ENCODE measurements around the gene ZFAND2A.
A peak's percentile ranks its signal among the peaks of the same experiment; 100 is the strongest.
"Not testable (repeated sequence)": the region's sequence is repeated elsewhere in the genome, so short reads cannot be mapped to it uniquely, and the experiment has no call there.

The ZFAND2A gene

GRCh38 chr7:1159891-1160669 is at the start of gene ZFAND2A:
ZFAND2A (minus strand) TSS chr7:1160196; CDS start chr7:1158212, 1,984 bp downstream.
- peak; percentile 100 for DNase-seq

- no peak for DNase-seq
Measured at GRCh38 chr7:1209097-1209496, 49.1 kb upstream of the ZFAND2A start.

- not testable (repeated sequence) for DNase-seq
Measured at GRCh38 chr7:1205742-1206141, 45.7 kb upstream of the ZFAND2A start.

- no peak for DNase-seq
Measured at GRCh38 chr7:1204460-1205140, 44.6 kb upstream of the ZFAND2A start.

GRCh38 chr7:1202914-1203313 is 42.9 kb upstream of the ZFAND2A start:
- not testable (repeated sequence) for DNase-seq

- no peak for DNase-seq
Measured at GRCh38 chr7:1201916-1202315, 41.9 kb upstream of the ZFAND2A start.

GRCh38 chr7:1200045-1200444 is 40.0 kb upstream of the ZFAND2A start:
- no peak for DNase-seq

GRCh38 chr7:1197997-1198625 is 38.1 kb upstream of the ZFAND2A start:
- no peak for DNase-seq

- DNase-seq = no peak
Measured at GRCh38 chr7:1196950-1197349, 37.0 kb upstream of the ZFAND2A start.

- not testable (repeated sequence) for DNase-seq
Measured at GRCh38 chr7:1196441-1196840, 36.4 kb upstream of the ZFAND2A start.

GRCh38 chr7:1193593-1194424 is 33.8 kb upstream of the ZFAND2A start:
- DNase-seq = peak; percentile 53

- peak; percentile 69 for DNase-seq
Measured at GRCh38 chr7:1192171-1192676, 32.2 kb upstream of the ZFAND2A start.

- DNase-seq = no peak
Measured at GRCh38 chr7:1189986-1190772, 30.2 kb upstream of the ZFAND2A start.

- DNase-seq = no peak
Measured at GRCh38 chr7:1188720-1189294, 28.8 kb upstream of the ZFAND2A start.

GRCh38 chr7:1187127-1187526 is 27.1 kb upstream of the ZFAND2A start:
- no peak for DNase-seq

- no peak for DNase-seq
Measured at GRCh38 chr7:1181640-1182039, 21.6 kb upstream of the ZFAND2A start.

GRCh38 chr7:1181031-1181430 is 21.0 kb upstream of the ZFAND2A start:
- DNase-seq = no peak

GRCh38 chr7:1176891-1177373 is 16.9 kb upstream of the ZFAND2A start:
- DNase-seq = peak; percentile 90

GRCh38 chr7:1175967-1176851 is 16.2 kb upstream of the ZFAND2A start:
- peak; percentile 93 for DNase-seq

- DNase-seq = no peak
Measured at GRCh38 chr7:1175597-1175966, 15.6 kb upstream of the ZFAND2A start.
